HG02981 (cell line): ENCODE results near the gene TMEM203.

Experiments
- ATAC-seq: cut with Tn5 transposase; IDR thresholded peaks from one replicate; pipeline ENCODE4 v1.9.1; 2021; ENCODE audit warnings: mild to moderate bottlenecking, moderate library complexity; ENCODE audit not compliant: unreplicated experiment

The TMEM203 gene

GRCh38 chr9:137198051-137198901 lies 7.2 kb downstream of the TMEM203 start:
- no peak for ATAC-seq

GRCh38 chr9:137195525-137196220 lies 9.8 kb downstream of the TMEM203 start:
- ATAC-seq: no peak

GRCh38 chr9:137194909-137195308 lies 10.5 kb downstream of the TMEM203 start:
- ATAC-seq: no peak

- ATAC-seq: no peak
Observed at GRCh38 chr9:137194388-137194787, 11.1 kb downstream of the TMEM203 start.

- ATAC-seq: no peak
Observed at GRCh38 chr9:137193771-137194170, 11.7 kb downstream of the TMEM203 start.

GRCh38 chr9:137192859-137193258 lies 12.6 kb downstream of the TMEM203 start:
- ATAC-seq: no peak

GRCh38 chr9:137192448-137192780 lies 13.0 kb downstream of the TMEM203 start:
- no peak for ATAC-seq

- ATAC-seq: no peak
Observed at GRCh38 chr9:137191691-137192447, 13.6 kb downstream of the TMEM203 start.

GRCh38 chr9:137191245-137191644 lies 14.2 kb downstream of the TMEM203 start:
- ATAC-seq: no peak

GRCh38 chr9:137190315-137190856 lies 15.1 kb downstream of the TMEM203 start:
- no peak for ATAC-seq

GRCh38 chr9:137189297-137190295 lies 15.9 kb downstream of the TMEM203 start:
- ATAC-seq: no peak

- peak; percentile 71 for ATAC-seq
Observed at GRCh38 chr9:137188490-137189296, 16.8 kb downstream of the TMEM203 start, which contains the start of the genes ANAPC2 and SSNA1. TSS of gene ANAPC2 (minus strand) at chr9:137188560. CDS start at chr9:137188532, 28 bp downstream. TSS of gene SSNA1 (plus strand) at chr9:137188676. CDS start at chr9:137188727, 51 bp downstream.

GRCh38 chr9:137188086-137188489 lies 17.4 kb downstream of the TMEM203 start:
- no peak for ATAC-seq

- no peak for ATAC-seq
Observed at GRCh38 chr9:137187386-137187785, 18.1 kb downstream of the TMEM203 start.

GRCh38 chr9:137186385-137186784 lies 19.1 kb downstream of the TMEM203 start:
- ATAC-seq: no peak

GRCh38 chr9:137185921-137186320 lies 19.5 kb downstream of the TMEM203 start:
- ATAC-seq: no peak

GRCh38 chr9:137184881-137185660 lies 20.4 kb downstream of the TMEM203 start:
- no peak for ATAC-seq

GRCh38 chr9:137183980-137184595 lies 21.4 kb downstream of the TMEM203 start:
- ATAC-seq: no peak
